Kidney epithelial cell (primary cell): ENCODE measurements around the gene BTN2A1. TPM values are rescaled to one million over a fixed set of nuclear protein-coding genes. Genes with fewer than 3 reads are reported as not detected.

ENCODE experiments used
- DNase-seq: peaks from one replicate; pipeline ENCODE4 v3.0.0-alpha.2; 2010; ENCODE audit warnings: low read depth
- H3K27me3 ChIP-seq: 2 replicates; pipeline ENCODE4 v1.6.0; 2011; ENCODE audit warnings: low read length; ENCODE audit not compliant: control insufficient read depth, insufficient read depth
- H3K36me3 ChIP-seq: 2 replicates; pipeline ENCODE4 v1.5.1; 2011; ENCODE audit warnings: low read length; ENCODE audit not compliant: control insufficient read depth, insufficient read depth
- H3K4me3 ChIP-seq: 2 replicates; pipeline ENCODE4 v1.5.1; 2011; ENCODE audit warnings: low read depth, mild to moderate bottlenecking, control low read depth, low read length
- CTCF ChIP-seq: IDR thresholded peaks from 2 replicates; pipeline ENCODE4 v1.5.1; 2011; ENCODE audit warnings: mild to moderate bottlenecking, moderate library complexity, low read length, control low read depth, inconsistent platforms; ENCODE audit not compliant: insufficient read depth, poor library complexity, severe bottlenecking
- total RNA-seq: library from RNA; depleted of rRNA; stranded (reverse); fragments of >200 nt; gene quantifications from 2 replicates; pipeline ENCODE4 v1.2.3, GENCODE V29; 2015

Gene BTN2A1
- total RNA-seq, 1 donor from 2014 or later = 17.5 TPM

DNA sequence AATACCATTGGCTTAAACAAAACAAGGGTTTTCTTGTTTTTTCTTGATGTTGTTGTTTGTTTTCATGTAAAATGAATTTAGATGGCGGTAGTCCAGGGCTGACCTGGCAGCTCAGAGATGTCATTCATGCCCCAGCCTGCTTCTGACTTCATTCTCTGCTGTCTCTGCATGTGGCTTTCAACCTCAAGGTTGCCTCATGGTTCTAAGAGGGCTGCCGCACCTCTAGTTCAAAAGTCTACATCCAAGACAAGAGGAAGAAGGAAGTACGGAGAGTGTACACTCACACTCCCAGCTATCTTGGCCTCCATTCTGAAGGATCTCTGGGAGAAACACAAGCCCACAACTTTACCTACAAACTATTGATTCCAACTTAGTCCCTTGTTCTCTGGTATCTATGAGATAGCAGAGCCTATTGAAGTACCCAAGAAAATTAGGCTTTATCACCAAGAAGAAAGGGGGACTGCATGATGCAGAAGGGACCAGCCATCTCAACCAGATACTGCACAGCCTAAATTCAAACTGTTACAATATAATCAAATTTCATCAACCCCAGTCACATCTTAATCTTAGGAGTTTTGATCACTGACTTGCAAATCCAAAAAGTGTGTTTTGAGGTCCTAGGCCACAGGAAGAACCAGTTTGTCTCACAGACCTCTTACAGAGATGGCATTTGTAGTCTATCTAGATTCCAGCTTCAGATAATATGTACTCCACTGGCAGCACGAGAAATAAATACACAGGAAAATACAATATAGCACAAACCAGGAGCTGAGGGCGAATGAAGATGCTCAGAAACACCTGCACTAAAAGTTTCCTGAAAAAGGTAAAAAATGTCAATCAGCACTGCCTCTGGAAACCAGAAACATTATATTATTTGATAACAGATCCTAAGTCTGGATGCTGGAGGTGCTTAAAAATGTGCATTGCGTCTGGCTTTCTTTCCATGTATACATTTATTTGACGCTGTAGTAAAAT is 18.3 kb upstream of the BTN2A1 start:
- Histone ChIP-seq H3K36me3 (no peaks in the 10 kb centered on the region), H3K4me3 (no peak overlapping the region), H3K27me3 (no peaks in the 10 kb centered on the region)
- DNase-seq = no peak
- no peak for TF ChIP-seq CTCF

- no peaks in the 10 kb centered on the region for H3K36me3 ChIP-seq
- no peak for DNase-seq
- H3K4me3 ChIP-seq = peak overlapping the region; percentile 64
- no peaks in the 10 kb centered on the region for H3K27me3 ChIP-seq
- TF ChIP-seq CTCF = no peak
Observed at GRCh38 chr6:26440977-26441358, 16.8 kb upstream of the BTN2A1 start.

DNA sequence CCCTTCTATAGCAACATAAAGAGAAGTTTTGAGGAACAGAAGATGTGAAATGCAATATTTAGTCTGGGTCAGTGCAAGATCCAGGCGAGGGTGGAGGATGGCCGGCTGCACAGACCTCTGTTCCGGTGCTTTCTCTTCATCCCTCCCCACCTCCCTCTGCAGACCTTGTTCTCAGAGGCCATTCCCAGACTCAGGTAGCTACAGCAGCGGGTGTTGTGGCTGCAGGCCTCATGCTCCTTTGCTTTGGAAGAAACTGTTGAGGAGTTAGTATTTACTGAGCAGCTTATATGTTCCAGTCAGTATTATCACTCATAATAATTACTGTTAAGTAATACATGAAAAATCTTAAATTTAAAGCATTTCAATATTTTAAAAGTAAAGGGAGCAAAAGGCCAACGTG is 15.8 kb upstream of the BTN2A1 start:
- DNase-seq = no peak
- no peaks in the 10 kb centered on the region for H3K36me3 ChIP-seq
- no peak overlapping the region for H3K4me3 ChIP-seq
- TF ChIP-seq CTCF = no peak
- no peaks in the 10 kb centered on the region for H3K27me3 ChIP-seq

DNA sequence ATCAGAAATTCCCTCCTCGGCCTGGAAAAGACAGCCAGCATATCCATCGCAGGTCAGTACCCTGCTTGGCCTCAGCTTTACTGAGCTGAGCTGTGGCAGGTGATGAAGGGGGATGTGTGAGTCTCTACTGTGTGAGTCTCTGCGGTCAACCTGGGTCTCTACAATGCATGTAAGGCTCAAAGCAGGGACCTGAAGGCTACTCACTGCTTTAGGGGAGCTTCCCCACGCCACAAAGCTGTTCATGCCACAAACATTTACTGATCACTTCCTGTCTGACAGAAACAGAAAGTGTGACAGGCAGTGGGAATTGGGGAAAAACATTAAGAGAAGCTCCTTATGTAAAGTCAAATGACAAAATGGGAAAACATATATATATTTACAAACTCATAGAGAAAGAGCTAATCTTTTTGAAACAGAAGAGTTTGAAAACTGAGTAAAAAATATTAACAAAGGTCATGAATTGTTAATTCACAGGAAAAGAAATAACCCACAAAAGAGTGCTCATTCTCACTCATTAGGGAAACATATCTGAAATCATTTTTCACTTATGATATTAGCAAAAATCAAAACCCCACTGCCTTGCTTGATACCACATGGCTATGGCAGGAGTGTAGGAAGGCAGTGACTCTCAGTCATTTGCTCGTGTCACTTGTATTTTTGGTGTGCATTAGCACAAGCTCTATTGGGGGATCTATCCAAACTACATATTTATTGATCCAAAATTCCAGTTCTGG is 11.7 kb upstream of the BTN2A1 start:
- TF ChIP-seq CTCF = no peak
- Histone ChIP-seq H3K4me3 (no peak overlapping the region), H3K36me3 (no peaks in the 10 kb centered on the region), H3K27me3 (no peaks in the 10 kb centered on the region)
- DNase-seq = no peak

DNA sequence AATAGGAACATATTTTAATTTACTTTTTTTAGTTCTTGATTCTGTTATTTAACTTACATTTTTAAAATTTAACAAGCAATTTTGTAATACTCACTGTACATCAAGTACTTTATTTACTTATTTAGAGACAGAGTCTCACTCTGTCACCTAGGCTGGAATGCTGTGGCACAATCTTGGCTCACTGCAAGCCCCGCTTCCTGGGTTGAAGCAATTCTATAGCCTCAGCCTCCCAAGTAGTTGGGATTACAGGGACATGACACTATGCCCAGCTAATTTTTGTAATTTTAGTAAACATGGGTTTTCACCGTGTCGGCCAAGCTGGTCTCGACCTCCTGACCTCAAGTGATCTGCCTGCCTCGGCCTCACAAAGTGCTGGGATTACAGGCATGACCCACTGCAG is 10.5 kb upstream of the BTN2A1 start:
- no peak overlapping the region for H3K4me3 ChIP-seq
- H3K27me3 ChIP-seq = no peaks in the 10 kb centered on the region
- TF ChIP-seq CTCF = no peak
- H3K36me3 ChIP-seq = no peaks in the 10 kb centered on the region
- no peak for DNase-seq
